ENCODE measurements around the gene CSPG4. TPM values are rescaled to one million over a fixed set of nuclear protein-coding genes. Genes with fewer than 3 reads are reported as not detected.
"Not testable (repeated sequence)": the region's sequence is repeated elsewhere in the genome, so short reads cannot be mapped to it uniquely, and the experiment has no call there.

CSPG4 gene
- polyA plus RNA-seq, 1 donor (not counting 4 experiments of a cell fraction or from before 2014, with no cell fraction given): 0.67 TPM

DNA sequence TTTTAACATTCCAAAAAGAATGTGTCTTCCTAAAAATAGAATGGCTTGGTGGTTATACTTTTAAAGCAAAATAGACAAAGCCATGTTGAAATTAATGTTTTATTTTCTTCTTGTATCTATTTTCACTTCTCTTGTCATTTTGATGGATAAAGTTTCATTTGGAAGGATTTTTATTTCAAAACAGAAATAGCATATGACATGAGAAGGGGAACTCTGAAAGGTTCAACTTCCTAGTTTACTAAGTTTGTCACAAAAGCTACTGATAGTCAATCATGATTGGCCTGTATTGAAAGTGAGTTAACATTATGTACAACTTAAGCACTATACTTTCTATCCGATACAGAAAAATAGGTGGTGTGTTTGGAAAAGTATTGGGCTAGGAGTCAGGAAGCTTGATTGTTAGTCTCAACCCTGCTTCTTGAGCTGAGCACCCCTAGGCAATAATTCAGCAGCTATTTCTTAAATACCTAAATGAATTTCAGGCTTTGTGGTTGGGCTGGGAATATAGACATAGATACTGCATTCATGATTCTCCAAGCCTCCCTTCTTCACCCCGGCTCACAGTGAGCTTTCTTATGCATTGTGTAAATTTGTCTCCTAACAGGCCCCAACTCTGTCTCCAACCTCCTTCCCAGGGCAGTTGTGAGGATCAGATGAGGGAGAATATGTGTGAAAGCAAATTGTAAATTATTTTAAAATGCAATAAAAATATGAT, 46.9 kb upstream of the CSPG4 start:
- Histone ChIP-seq H3K4me2 (ENCODE audit: control insufficient read depth, extremely low read depth, insufficient read depth, low read depth, low read length) (no peak overlapping the region), H3K36me3 (ENCODE audit: control insufficient read depth in 2 of 2, extremely low read depth in 1 of 2, insufficient read depth in 2 of 2, low read length in 2 of 2) (no peaks in the 10 kb centered on the region), H3K79me2 (ENCODE audit: control insufficient read depth, insufficient read depth, low read length) (no peaks in the 10 kb centered on the region), H3K9me1 (ENCODE audit: control insufficient read depth, extremely low read depth, insufficient read depth, low read length) (no peaks in the 10 kb centered on the region), H3K27me3 (ENCODE audit: control insufficient read depth, extremely low read depth, insufficient read depth, low read length) (no peaks in the 10 kb centered on the region), H3K4me1 (ENCODE audit: control insufficient read depth, extremely low read depth, insufficient read depth, low read length) (peaks cover 5% of the 10 kb centered on the region), H3K9me3 (ENCODE audit: control insufficient read depth, low read depth, low read length) (no peaks in the 10 kb centered on the region), H4K20me1 (ENCODE audit: control insufficient read depth, extremely low read depth, insufficient read depth, low read length) (no peaks in the 10 kb centered on the region), H2AFZ (ENCODE audit: control insufficient read depth, low read length) (no peak overlapping the region), H3K9ac (ENCODE audit: control insufficient read depth, extremely low read depth, insufficient read depth, low read length) (no peak overlapping the region), H3K4me3 (ENCODE audit: control insufficient read depth in 2 of 3, extremely low read depth in 1 of 3, insufficient read depth in 2 of 3, low read depth in 1 of 3, low read length in 3 of 3) (no peak overlapping the region), H3K27ac (ENCODE audit: control insufficient read depth, insufficient read depth, low read length) (no peak overlapping the region)
- DNase-seq (ENCODE audit: low read depth, low spot score): no peak
- TF ChIP-seq, protein P1, sequence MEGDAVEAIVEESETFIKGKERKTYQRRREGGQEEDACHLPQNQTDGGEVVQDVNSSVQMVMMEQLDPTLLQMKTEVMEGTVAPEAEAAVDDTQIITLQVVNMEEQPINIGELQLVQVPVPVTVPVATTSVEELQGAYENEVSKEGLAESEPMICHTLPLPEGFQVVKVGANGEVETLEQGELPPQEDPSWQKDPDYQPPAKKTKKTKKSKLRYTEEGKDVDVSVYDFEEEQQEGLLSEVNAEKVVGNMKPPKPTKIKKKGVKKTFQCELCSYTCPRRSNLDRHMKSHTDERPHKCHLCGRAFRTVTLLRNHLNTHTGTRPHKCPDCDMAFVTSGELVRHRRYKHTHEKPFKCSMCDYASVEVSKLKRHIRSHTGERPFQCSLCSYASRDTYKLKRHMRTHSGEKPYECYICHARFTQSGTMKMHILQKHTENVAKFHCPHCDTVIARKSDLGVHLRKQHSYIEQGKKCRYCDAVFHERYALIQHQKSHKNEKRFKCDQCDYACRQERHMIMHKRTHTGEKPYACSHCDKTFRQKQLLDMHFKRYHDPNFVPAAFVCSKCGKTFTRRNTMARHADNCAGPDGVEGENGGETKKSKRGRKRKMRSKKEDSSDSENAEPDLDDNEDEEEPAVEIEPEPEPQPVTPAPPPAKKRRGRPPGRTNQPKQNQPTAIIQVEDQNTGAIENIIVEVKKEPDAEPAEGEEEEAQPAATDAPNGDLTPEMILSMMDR (optimal IDR thresholded peaks at IDR 0.05 in 1 of 3, IDR thresholded peaks at IDR 0.05 in 1 of 3, conservative IDR thresholded peaks at IDR 0.05 in 1 of 3; ENCODE audit: extremely low read depth in 1 of 3, insufficient read depth in 2 of 3, low read length in 3 of 3): no peak
- TF ChIP-seq EZH2 (IDR thresholded peaks at IDR 0.05; ENCODE audit: low read length): no peak
- no peak for FAIRE-seq
- dilution Hi-C loops (cut with MboI; ENCODE audit: extremely low pct_ligation_motif_present, low sequenced_read_pairs): no loop called here

DNA sequence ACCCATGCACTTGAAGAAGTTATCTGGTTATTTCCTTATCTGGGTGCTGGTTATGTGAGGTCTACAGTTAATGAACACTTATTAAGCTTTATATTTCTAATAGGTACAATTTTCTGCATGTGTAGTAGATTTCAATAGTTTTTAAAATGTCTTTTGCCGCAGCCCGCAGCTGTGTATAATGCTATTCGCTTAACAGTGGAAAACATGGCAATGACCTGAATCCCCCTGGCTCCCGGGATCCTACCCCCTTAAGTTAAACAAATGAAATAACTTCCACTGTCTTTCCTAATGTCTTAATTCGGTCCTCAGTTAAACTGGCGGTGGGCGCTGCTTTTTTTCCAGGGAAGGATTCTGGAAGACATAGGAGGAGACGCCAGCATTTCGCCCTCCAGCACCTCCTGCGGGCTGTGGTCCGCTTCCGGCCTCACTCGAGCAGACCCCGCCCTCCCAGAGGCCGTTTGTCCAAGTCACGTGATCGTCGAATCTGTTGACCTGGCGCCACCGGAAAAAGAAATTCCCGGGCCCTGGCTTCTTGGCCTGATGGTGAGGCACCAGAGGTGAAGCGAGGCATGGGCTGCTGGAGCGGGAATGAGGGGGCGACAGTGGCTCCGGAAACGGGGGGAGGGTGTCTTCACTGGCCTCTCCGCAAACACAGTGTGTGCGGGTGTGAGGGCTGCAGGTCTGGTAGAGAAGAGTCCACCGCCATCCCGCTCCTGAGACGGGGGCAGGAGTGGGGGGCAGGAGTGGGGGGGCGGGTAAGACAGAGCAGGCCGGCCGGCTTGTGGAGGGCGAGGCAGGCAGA, 45.6 kb upstream of the CSPG4 start:
- no peak for TF ChIP-seq EZH2 (IDR thresholded peaks at IDR 0.05; ENCODE audit: low read length)
- TF ChIP-seq, protein P1 (optimal IDR thresholded peaks at IDR 0.05 in 1 of 3, IDR thresholded peaks at IDR 0.05 in 1 of 3, conservative IDR thresholded peaks at IDR 0.05 in 1 of 3; ENCODE audit: extremely low read depth in 1 of 3, insufficient read depth in 2 of 3, low read length in 3 of 3): peak in 1 of 3 experiments; percentile 34
- Histone ChIP-seq H4K20me1 (ENCODE audit: control insufficient read depth, extremely low read depth, insufficient read depth, low read length) (no peaks in the 10 kb centered on the region), H3K27ac (ENCODE audit: control insufficient read depth, insufficient read depth, low read length) (peak overlapping the region; percentile 58), H3K4me1 (ENCODE audit: control insufficient read depth, extremely low read depth, insufficient read depth, low read length) (peaks cover 5% of the 10 kb centered on the region), H3K4me3 (ENCODE audit: control insufficient read depth in 2 of 3, extremely low read depth in 1 of 3, insufficient read depth in 2 of 3, low read depth in 1 of 3, low read length in 3 of 3) (peak overlapping the region; percentile 50 to 72 (median 68)), H2AFZ (ENCODE audit: control insufficient read depth, low read length) (peak overlapping the region; percentile 98), H3K9me1 (ENCODE audit: control insufficient read depth, extremely low read depth, insufficient read depth, low read length) (no peaks in the 10 kb centered on the region), H3K9ac (ENCODE audit: control insufficient read depth, extremely low read depth, insufficient read depth, low read length) (peak overlapping the region; percentile 71), H3K27me3 (ENCODE audit: control insufficient read depth, extremely low read depth, insufficient read depth, low read length) (no peaks in the 10 kb centered on the region), H3K9me3 (ENCODE audit: control insufficient read depth, low read depth, low read length) (no peaks in the 10 kb centered on the region), H3K4me2 (ENCODE audit: control insufficient read depth, extremely low read depth, insufficient read depth, low read depth, low read length) (peak overlapping the region; percentile 82), H3K36me3 (ENCODE audit: control insufficient read depth in 2 of 2, extremely low read depth in 1 of 2, insufficient read depth in 2 of 2, low read length in 2 of 2) (no peaks in the 10 kb centered on the region), H3K79me2 (ENCODE audit: control insufficient read depth, insufficient read depth, low read length) (no peaks in the 10 kb centered on the region)
- FAIRE-seq: peak; percentile 41
- dilution Hi-C loops (cut with MboI; ENCODE audit: extremely low pct_ligation_motif_present, low sequenced_read_pairs): no loop called here
- peak; percentile 30 for DNase-seq (ENCODE audit: low read depth, low spot score)

DNA sequence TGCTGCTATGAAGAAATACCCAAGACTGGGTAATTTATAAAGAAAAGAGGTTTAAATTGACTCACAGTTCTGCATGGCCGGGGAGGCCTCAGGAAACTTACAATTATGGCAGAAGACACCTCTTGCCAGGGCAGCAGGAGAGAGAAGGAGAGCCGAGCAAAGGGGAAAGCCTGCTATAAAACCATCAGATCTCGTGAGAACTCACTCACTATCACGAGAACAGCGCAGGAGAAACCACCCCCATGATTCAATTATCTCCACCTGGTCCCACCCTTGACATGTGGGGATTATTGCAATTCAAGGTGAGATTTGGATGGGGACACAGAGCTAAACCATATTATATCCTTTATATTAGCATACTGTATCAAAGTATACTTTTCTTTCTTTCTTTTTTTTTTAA, 42.2 kb upstream of the CSPG4 start:
- H3K9me1 ChIP-seq (ENCODE audit: control insufficient read depth, extremely low read depth, insufficient read depth, low read length); DNase-seq (ENCODE audit: low read depth, low spot score); H2AFZ ChIP-seq (ENCODE audit: control insufficient read depth, low read length); H3K27me3 ChIP-seq (ENCODE audit: control insufficient read depth, extremely low read depth, insufficient read depth, low read length); H3K36me3 ChIP-seq (ENCODE audit: control insufficient read depth in 2 of 2, extremely low read depth in 1 of 2, insufficient read depth in 2 of 2, low read length in 2 of 2); FAIRE-seq; H4K20me1 ChIP-seq (ENCODE audit: control insufficient read depth, extremely low read depth, insufficient read depth, low read length); dilution Hi-C loops (cut with MboI; ENCODE audit: extremely low pct_ligation_motif_present, low sequenced_read_pairs); H3K27ac ChIP-seq (ENCODE audit: control insufficient read depth, insufficient read depth, low read length); H3K79me2 ChIP-seq (ENCODE audit: control insufficient read depth, insufficient read depth, low read length); H3K9me3 ChIP-seq (ENCODE audit: control insufficient read depth, low read depth, low read length); H3K4me3 ChIP-seq (ENCODE audit: control insufficient read depth in 2 of 3, extremely low read depth in 1 of 3, insufficient read depth in 2 of 3, low read depth in 1 of 3, low read length in 3 of 3); H3K4me2 ChIP-seq (ENCODE audit: control insufficient read depth, extremely low read depth, insufficient read depth, low read depth, low read length); H3K9ac ChIP-seq (ENCODE audit: control insufficient read depth, extremely low read depth, insufficient read depth, low read length); H3K4me1 ChIP-seq (ENCODE audit: control insufficient read depth, extremely low read depth, insufficient read depth, low read length): not testable (repeated sequence)
